PC-3 (cell line): ENCODE results near the gene CLDN24. TPM values are rescaled to one million over a fixed set of nuclear protein-coding genes. Genes with fewer than 3 reads are reported as not detected.

ENCODE experiments used
- ATAC-seq: fragments of 200-7000 bp; cut with Tn5 transposase; 2 replicates; pipeline ENCODE4 v1.9.1; 2020; ENCODE audit warnings: mild to moderate bottlenecking, moderate library complexity
- BruUV-seq: library from RNA; stranded (reverse); fragments of 400-500 nt; replicated peaks from 2 replicates; lab custom pipeline; 2021; lab: Mats Ljungman, UMichigan
- CTCF ChIA-PET: fragments of 300-600 bp; sonication (Branson Sonifier 250); formaldehyde crosslinking; loops from one replicate; lab custom pipeline; 2022; ENCODE audit warnings: antibody characterized with exemption; lab: Charles Lee
- POLR2A ChIA-PET: fragments of 300-600 bp; sonication (Branson Sonifier 250); formaldehyde crosslinking; loops from one replicate; lab custom pipeline; 2022; ENCODE audit warnings: antibody characterized with exemption; ENCODE audit not compliant: unreplicated experiment; lab: Charles Lee
- DNase-seq: peaks from one replicate; pipeline ENCODE4 v3.0.0-alpha.2; 2015
- H2AFZ ChIP-seq: fragments of 300-600 bp; sonication (generic); 2 replicates; pipeline ENCODE4 v1.6.0; 2016; ENCODE audit warnings: antibody characterized with exemption, low read length
- H3F3A ChIP-seq: fragments of 300-600 bp; sonication (generic); one replicate; pipeline ENCODE4 v1.6.0; 2017; ENCODE audit warnings: antibody characterized with exemption, low read length, control low read depth, mild to moderate bottlenecking; ENCODE audit not compliant: unreplicated experiment
- H3K27ac ChIP-seq: fragments of 300-600 bp; sonication (generic); 2 replicates; pipeline ENCODE4 v1.5.1; 2016; ENCODE audit warnings: mild to moderate bottlenecking, low read length
- H3K27me3 ChIP-seq: fragments of 300-600 bp; sonication (generic); 2 replicates; pipeline ENCODE4 v1.6.1; 2016; ENCODE audit warnings: low read length, mixed read lengths
- H3K36me3 ChIP-seq: fragments of 300-600 bp; sonication (generic); 2 replicates; pipeline ENCODE4 v1.6.1; 2016; ENCODE audit warnings: low read depth, mixed run types, low read length, mixed read lengths
- H3K4me1 ChIP-seq: fragments of 300-600 bp; sonication (generic); 2 replicates; pipeline ENCODE4 v1.5.1; 2016; ENCODE audit warnings: low read length; ENCODE audit not compliant: insufficient read depth
- H3K4me2 ChIP-seq: fragments of 300-600 bp; sonication (generic); 2 replicates; pipeline ENCODE4 v1.6.0; 2016; ENCODE audit warnings: low read length
- H3K4me3 ChIP-seq: fragments of 300-600 bp; sonication (generic); 2 replicates; pipeline ENCODE4 v1.5.1; 2016; ENCODE audit warnings: mild to moderate bottlenecking, low read length, mixed read lengths
- H3K79me2 ChIP-seq: fragments of 300-600 bp; sonication (generic); 2 replicates; pipeline ENCODE4 v1.6.1; 2017; ENCODE audit warnings: low read length, mixed read lengths
- H3K9ac ChIP-seq: fragments of 300-600 bp; sonication (generic); 2 replicates; pipeline ENCODE4 v1.6.0; 2016; ENCODE audit warnings: mild to moderate bottlenecking, low read length
- H3K9me2 ChIP-seq: fragments of 300-600 bp; sonication (generic); replicated peaks from 2 replicates; pipeline ENCODE4 v1.6.1; 2016; ENCODE audit warnings: mixed run types, low read length, mixed read lengths
- H3K9me3 ChIP-seq: fragments of 300-600 bp; sonication (generic); 2 replicates; pipeline ENCODE4 v1.6.1; 2016; ENCODE audit warnings: low read length, mixed read lengths
- H4K20me1 ChIP-seq: fragments of 300-600 bp; sonication (generic); 2 replicates; pipeline ENCODE4 v1.6.1; 2016; ENCODE audit warnings: low read length, mixed read lengths
- EZH2 ChIP-seq: fragments of 300-600 bp; sonication (generic); IDR thresholded peaks from one replicate; pipeline ENCODE4 v1.6.1; 2017; ENCODE audit warnings: antibody characterized with exemption, mild to moderate bottlenecking, low read length; ENCODE audit not compliant: unreplicated experiment
- EZH2phosphoT487 ChIP-seq: fragments of 300-600 bp; sonication (generic); IDR thresholded peaks from 2 replicates; pipeline ENCODE4 v1.6.1; 2018; ENCODE audit warnings: mild to moderate bottlenecking, antibody characterized with exemption, low read length, borderline replicate concordance
- intact Hi-C: fragments of 100-400 bp; cut with micrococcal nuclease; formaldehyde crosslinking; loops from 2 replicates; pipeline ENCODE4 v1.9.0; 2023
- total RNA-seq: library from RNA; depleted of rRNA; stranded (reverse); fragments of >200 nt; gene quantifications from 2 replicates; pipeline ENCODE4 v1.2.3, GENCODE V29; 2014
- TF ChIP-seq, protein P1 (sequence below): fragments of 300-600 bp; sonication (generic); conservative IDR thresholded peaks from 2 replicates; pipeline ENCODE4 v1.5.1; 2017; ENCODE audit warnings: antibody characterized with exemption, low read depth, mild to moderate bottlenecking, low read length

CLDN24 gene
- total RNA-seq, 1 experiment from 2014 or later, result not detected

DNA sequence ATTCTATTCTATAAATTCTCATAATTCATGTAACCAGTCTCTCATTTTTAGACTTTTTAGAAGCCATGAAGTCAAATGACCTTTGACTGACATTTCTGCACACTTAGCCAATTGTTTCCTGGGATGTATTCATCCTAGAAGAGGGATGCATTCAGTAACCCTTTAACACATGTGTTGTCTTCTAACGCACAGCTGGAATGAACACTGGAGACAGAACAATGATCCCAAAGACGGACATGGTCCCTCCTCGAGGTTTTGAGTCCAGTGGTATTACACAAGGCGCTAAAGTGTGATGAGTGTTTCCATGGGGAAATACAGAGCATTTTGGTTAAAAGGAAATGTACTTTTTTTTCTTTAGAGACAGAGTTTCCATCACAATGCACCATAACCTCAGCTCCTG lies 39.8 kb upstream of the CLDN24 start:
- no peaks in the 10 kb centered on the region for H3K79me2 ChIP-seq
- H3K9me3 ChIP-seq, result no peaks in the 10 kb centered on the region
- H3K27ac ChIP-seq, result no peak overlapping the region
- ChIA-PET POLR2A (no interaction called here), CTCF (no interaction called here)
- no peaks in the 10 kb centered on the region for H3K4me1 ChIP-seq
- no peak overlapping the region for H3K9ac ChIP-seq
- ATAC-seq (no peak), DNase-seq (no peak)
- H2AFZ ChIP-seq, result no peak overlapping the region
- H3K27me3 ChIP-seq, result no peaks in the 10 kb centered on the region
- H3K4me2 ChIP-seq, result no peak overlapping the region
- BruUV-seq, result no TSS peak
- no peaks in the 10 kb centered on the region for H4K20me1 ChIP-seq
- no peaks in the 10 kb centered on the region for H3F3A ChIP-seq
- intact Hi-C loops, result no loop called here
- no peak overlapping the region for H3K4me3 ChIP-seq
- H3K36me3 ChIP-seq, result no peaks in the 10 kb centered on the region
- H3K9me2 ChIP-seq, result no peaks in the 10 kb centered on the region
- TF ChIP-seq EZH2phosphoT487, result no peak
- TF ChIP-seq, protein P1, sequence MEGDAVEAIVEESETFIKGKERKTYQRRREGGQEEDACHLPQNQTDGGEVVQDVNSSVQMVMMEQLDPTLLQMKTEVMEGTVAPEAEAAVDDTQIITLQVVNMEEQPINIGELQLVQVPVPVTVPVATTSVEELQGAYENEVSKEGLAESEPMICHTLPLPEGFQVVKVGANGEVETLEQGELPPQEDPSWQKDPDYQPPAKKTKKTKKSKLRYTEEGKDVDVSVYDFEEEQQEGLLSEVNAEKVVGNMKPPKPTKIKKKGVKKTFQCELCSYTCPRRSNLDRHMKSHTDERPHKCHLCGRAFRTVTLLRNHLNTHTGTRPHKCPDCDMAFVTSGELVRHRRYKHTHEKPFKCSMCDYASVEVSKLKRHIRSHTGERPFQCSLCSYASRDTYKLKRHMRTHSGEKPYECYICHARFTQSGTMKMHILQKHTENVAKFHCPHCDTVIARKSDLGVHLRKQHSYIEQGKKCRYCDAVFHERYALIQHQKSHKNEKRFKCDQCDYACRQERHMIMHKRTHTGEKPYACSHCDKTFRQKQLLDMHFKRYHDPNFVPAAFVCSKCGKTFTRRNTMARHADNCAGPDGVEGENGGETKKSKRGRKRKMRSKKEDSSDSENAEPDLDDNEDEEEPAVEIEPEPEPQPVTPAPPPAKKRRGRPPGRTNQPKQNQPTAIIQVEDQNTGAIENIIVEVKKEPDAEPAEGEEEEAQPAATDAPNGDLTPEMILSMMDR, result no peak
- no peak for TF ChIP-seq EZH2

DNA sequence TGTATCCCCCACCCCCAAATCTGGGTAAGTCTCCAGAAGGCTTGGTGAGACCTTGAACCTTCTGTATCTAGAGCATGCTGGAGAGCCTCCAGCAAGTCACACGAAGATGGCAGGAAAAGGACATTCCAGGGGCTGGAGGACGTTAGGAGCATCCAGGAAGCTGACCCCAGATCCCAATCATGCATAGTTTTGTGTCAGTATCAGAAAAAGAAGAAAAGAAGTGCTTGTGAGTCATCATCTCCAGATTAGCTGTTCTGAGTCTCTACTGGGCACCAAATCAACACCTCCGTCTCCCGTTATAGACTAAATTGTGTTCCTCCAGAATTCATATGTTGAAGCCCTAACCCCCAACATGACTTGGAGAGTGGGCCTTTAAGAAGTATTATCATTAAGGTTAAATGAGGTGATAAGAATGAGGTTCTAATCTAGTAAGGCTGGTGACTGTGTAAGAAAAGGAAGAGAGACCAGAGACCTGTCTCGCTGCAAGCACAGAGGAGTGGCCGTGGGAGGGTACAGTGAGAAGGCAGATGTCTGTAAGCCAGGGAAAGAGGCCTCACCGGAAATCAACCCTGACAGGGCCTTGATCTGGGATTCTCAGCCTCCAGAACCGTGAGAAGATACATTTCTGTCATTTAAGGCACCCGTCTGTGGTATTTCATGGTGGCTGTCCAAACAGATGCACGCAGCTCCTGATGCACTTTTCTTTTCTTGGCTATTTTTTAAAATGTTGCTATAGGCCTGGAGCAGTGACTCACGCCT lies 38.1 kb upstream of the CLDN24 start:
- no peaks in the 10 kb centered on the region for H3K9me3 ChIP-seq
- no peaks in the 10 kb centered on the region for H4K20me1 ChIP-seq
- H3K27me3 ChIP-seq, result no peaks in the 10 kb centered on the region
- H2AFZ ChIP-seq, result no peak overlapping the region
- DNase-seq (no peak), ATAC-seq (no peak)
- H3F3A ChIP-seq, result no peaks in the 10 kb centered on the region
- H3K9ac ChIP-seq, result no peak overlapping the region
- no peaks in the 10 kb centered on the region for H3K36me3 ChIP-seq
- POLR2A ChIA-PET, result no interaction called here
- BruUV-seq, result no TSS peak
- CTCF ChIA-PET, result no interaction called here
- TF ChIP-seq EZH2phosphoT487, result no peak
- intact Hi-C loops, result no loop called here
- H3K4me1 ChIP-seq, result peaks cover 10% of the 10 kb centered on the region
- no peak overlapping the region for H3K4me2 ChIP-seq
- no peaks in the 10 kb centered on the region for H3K9me2 ChIP-seq
- H3K79me2 ChIP-seq, result no peaks in the 10 kb centered on the region
- no peak overlapping the region for H3K27ac ChIP-seq
- no peak overlapping the region for H3K4me3 ChIP-seq

DNA sequence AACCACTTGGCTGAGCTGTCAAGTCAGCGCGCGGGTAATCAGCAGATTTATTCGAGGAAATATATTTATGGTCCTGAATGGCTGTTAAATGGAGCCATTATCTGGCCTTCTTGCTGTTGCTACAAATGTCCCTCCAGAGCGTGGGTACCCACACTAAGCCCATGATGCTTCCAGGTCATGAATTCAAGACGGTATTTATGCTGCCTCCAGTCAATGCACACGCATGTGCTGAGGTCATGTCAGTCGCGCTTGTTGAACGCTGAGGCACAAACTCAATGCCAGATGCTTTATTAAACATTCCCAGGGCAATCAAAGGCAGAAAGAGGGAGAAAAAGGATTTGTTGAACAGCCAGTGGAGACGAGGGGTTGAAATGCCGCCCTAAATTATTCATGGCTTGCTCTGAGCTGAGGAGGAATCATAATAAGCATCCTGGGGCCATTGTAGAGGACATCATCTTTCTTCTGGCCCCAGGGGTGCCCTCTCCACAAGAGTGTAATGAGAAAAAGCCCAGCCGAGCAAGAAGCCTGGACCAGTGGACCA lies 36.1 kb upstream of the CLDN24 start:
- Histone ChIP-seq H3K4me3 (no peak overlapping the region), H3K27ac (no peak overlapping the region), H3K4me2 (no peak overlapping the region), H3K9ac (no peak overlapping the region), H3K36me3 (no peaks in the 10 kb centered on the region), H3K9me2 (no peaks in the 10 kb centered on the region), H2AFZ (no peak overlapping the region), H3F3A (no peaks in the 10 kb centered on the region), H3K9me3 (no peaks in the 10 kb centered on the region), H3K79me2 (no peaks in the 10 kb centered on the region), H4K20me1 (no peaks in the 10 kb centered on the region), H3K4me1 (peaks cover 15% of the 10 kb centered on the region), H3K27me3 (no peaks in the 10 kb centered on the region)
- TF ChIP-seq EZH2phosphoT487 (no peak), EZH2 (no peak)
- TF ChIP-seq, protein P1, result no peak
- ChIA-PET CTCF (no interaction called here), POLR2A (no interaction called here)
- intact Hi-C loops, result no loop called here
- ATAC-seq (no peak), DNase-seq (no peak)
- no TSS peak for BruUV-seq
